GM21529 (cell line): ENCODE data around the gene PLA2G2D.

ENCODE experiments used
- ATAC-seq: cut with Tn5 transposase; IDR thresholded peaks from one replicate; pipeline ENCODE4 v1.9.1; 2021; ENCODE audit not compliant: unreplicated experiment

PLA2G2D gene

GRCh38 chr1:20089328-20090077 lies 29.8 kb downstream of the PLA2G2D start:
- ATAC-seq: no peak

DNA sequence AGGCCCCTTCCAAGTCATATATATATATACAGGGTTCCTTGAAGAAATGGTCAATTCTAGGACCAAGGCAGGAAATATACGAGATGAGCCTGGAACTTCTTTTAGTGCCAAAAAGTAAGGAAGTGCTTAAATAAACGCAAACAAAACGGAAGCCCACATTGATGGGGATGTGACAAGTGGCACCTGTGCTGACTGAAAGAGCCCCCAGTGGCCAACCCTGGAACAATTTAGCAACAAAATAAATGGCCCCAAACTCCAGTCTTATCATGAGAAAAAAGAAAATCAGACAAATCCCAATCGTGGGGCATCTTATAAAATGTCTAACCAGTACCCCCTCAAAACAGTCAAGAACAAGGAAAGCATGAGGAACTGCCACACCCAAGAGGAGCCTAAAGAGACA lies 31.7 kb downstream of the PLA2G2D start:
- no peak for ATAC-seq

DNA sequence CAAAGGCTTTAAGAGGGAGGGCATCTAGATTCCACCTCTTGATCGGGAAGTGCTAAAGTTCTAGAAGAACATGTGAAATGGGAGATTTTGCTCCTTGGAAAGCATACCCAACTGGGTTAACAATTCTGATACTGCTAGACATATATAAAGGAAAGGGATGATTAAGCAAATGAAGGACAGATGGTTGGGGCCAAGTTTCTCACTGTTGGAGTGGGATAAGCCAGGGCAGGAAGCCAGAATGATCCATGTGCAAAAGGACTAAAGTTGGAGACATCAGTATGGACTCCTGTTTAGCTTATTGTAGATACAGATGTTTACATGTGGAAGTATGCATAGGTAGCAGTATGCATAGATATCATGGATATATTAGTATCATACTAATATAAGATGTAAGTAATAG lies 32.5 kb downstream of the PLA2G2D start:
- no peak for ATAC-seq

- no peak for ATAC-seq
Observed at GRCh38 chr1:20083178-20083944, 36.0 kb downstream of the PLA2G2D start.

GRCh38 chr1:20082772-20083171 lies 36.6 kb downstream of the PLA2G2D start:
- no peak for ATAC-seq

GRCh38 chr1:20081353-20081810 lies 38.0 kb downstream of the PLA2G2D start:
- no peak for ATAC-seq

- ATAC-seq: no peak
Observed at GRCh38 chr1:20080441-20081352, 38.6 kb downstream of the PLA2G2D start.

DNA sequence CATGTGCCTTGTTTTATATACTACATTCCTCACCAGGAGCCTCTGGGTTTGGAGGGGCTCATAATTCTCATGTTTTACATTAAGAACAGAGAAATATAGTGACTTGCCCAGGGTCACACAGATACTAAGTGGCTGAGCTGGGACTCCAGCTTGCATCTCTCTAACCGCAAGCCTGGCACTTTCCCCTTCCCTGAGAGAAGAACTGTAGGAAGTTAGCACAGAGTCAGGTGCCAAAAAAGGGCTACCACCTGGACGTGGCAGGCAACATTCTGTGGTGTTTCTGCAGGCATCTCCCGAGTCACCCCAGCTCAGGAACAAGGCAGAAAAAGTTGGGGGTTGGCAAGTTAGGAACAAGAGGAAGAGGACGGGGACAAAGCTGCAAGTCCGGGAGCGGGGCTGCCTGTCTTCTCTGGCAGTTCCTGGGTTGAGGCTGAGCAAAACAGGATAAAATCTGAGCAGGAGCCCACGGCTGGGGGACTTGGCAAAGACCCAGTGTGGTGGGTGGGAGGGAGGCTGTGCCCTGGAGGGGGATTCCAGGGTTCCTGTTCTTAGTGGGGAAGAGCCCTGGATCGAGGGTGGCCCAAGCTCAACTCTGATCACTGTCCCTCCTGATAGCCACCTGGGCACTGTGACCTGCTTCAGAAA lies 39.6 kb downstream of the PLA2G2D start:
- ATAC-seq: no peak

- no peak for ATAC-seq
Observed at GRCh38 chr1:20078711-20079110, 40.6 kb downstream of the PLA2G2D start.

DNA sequence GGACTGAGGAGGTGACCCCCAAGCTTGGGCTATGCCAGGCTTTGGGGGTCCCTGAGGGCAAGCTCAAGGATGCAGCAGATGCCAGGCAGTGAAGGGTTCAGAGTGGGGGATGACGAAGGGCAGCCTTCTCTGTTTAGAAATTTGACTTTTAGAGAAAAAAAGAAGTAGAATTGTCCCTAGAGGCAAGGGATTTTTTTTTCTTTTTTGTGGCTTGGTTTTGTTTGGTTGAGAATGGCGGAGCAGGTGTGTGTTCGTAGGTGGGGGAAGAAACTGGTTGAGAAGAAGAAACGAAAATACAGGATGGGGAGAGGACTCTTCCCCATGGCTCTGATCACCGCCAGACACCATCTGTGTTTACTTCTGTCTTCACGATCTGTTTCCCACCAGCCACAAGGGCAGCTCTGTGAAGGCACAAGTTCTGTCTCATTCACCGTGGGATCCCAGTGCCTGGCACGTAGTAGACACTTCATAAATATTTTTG lies 41.1 kb downstream of the PLA2G2D start:
- ATAC-seq: peak; percentile 66

DNA sequence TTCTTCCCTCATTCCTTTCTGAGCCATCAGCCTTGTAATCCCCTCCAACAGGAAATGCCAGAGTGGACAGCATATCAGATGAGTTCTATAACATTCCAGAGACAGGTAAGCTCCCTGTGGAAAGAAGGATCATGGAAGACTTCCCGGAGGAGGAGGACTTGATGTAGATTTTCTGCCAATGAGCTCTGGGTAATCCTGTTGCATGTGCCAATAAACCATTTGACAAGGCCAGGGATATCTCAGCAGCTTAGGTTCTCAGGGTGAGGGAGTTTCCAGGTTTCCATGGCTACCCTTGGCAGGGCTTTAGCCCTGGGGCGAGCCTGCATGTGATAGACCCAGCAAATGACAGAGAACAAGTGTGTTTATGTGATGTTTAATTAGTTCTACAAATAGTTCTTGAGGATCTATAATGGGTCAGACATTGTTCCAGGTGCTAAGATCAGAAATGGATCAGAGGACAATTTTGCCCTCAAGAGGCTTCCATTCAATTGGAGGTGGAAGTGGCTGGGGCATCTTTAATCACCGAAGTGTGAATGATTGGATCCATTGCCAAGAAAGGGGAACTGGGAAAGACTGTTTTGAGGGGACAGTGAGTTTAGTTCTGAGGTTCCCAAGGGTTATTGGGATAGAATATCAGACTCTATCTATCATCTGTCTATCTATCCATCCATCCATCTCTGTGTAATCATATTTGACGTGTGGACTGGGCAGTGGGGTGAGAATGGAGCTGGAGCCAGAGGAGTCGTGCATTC lies 42.5 kb downstream of the PLA2G2D start:
- no peak for ATAC-seq

- ATAC-seq: no peak
Observed at GRCh38 chr1:20076223-20076622, 43.1 kb downstream of the PLA2G2D start.

- no peak for ATAC-seq
Observed at GRCh38 chr1:20075345-20075744, 44.0 kb downstream of the PLA2G2D start.

DNA sequence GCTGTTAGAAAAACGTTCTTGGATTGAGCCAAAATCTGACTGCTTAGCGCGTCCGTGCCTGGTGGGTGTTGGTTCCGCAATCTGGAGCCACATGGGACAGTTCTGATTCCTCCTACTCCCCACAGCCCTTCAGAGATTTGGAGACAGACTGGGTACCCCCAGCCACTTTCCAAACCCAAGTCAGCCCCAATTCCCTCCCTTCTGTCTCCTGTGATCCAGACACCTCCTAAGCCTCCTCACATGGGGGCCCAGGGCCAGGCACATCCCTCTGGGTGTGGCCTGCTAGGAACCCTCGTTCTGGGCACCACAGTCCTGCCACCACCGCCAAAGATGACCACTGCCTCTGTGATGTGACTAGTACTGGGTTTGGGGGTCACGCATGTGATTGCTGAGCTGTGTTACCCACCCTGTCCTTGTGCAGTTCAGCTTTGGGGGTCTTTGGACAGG lies 44.6 kb downstream of the PLA2G2D start:
- no peak for ATAC-seq

DNA sequence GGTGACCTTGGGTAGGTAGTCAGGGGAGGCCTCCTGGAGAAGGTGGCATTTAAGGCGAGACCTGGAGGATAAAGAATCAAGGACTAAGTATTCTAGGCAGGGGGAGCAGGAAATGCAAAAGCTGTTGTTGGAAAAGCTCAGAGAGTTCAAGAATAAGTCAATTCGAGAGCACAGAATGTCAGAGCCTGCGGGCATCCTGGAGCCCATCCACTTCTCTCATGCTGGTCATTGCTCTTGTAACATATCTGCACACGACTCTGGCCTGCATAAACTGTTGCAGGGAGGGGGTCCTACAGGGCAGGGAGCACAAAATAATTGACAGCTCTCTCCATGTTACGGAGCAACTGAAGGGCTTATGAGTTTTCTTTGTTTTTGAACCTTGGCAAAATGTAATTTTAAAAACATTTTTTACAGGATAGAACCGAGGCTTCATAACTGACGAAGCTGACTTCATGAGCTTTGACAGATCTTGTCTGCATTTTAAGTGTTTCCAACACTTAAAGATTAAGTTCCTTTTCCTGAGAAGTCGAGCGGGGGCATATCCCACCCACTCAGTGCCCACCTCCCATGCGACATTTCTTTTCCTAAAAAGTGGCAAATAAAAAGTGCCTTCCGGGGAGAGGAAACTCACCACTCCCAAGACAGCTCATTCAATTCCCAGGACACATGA lies 45.1 kb downstream of the PLA2G2D start:
- ATAC-seq: no peak

GRCh38 chr1:20073256-20073655 lies 46.1 kb downstream of the PLA2G2D start:
- ATAC-seq: no peak

DNA sequence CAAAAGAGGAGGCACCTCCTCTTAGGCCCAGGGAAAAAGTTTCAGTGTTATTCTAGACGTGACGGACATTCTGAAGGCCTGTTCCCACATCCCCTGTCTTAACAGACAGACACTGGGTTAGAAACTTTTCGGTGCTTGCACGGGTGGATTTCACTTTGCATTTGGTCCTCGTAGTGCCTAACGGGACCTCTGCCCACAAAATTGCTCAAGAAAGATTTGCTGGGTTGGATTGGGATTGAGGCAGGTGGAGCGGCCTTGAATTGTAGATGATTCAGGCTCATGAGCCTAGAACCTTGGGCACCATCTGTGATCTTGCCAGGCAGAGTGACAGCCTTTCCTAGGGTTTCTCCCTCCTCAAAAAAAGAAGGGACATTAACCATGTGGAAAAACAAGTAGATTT lies 46.6 kb downstream of the PLA2G2D start:
- ATAC-seq: no peak

- ATAC-seq: no peak
Observed at GRCh38 chr1:20071416-20071815, 47.9 kb downstream of the PLA2G2D start.

DNA sequence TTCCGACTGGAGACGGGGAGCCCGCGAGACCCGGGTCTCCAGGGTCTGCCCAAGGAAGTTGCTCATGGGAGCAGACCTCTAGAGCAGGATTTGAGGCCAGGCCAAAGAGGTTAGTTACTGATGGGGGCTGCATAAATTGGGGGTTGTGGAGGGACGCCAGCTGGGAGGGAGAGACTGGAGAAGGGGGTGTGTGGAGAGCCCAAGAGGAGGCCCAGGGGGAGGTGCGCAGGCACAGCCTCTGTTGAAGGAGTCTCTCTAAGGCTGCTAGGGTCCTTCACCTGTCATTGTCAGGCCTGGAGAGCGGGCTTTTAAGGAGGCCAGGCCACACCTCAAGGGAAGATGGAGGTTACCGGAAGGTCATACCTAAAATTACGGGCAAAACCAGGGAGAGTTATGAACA lies 49.0 kb downstream of the PLA2G2D start:
- no peak for ATAC-seq
